PFSK-1 (cell line): Measurements from ENCODE around the gene CYP27A1.
A peak's percentile ranks its signal among the peaks of the same experiment; 100 is the strongest.

ENCODE experiments used
- FOXP2 ChIP-seq: optimal IDR thresholded peaks from 2 replicates; pipeline ENCODE3; 2011; ENCODE audit warnings: borderline replicate concordance, control low read depth, inconsistent platforms; ENCODE audit not compliant: insufficient read depth; ENCODE audit errors: extremely low read length, extremely low read depth
- POLR2AphosphoS5 ChIP-seq: IDR thresholded peaks from 2 replicates; pipeline ENCODE4 v1.6.1; 2012; ENCODE audit warnings: low read depth, mild to moderate bottlenecking, control low read depth, low read length, moderate library complexity
- REST ChIP-seq, 2 experiments: IDR thresholded peaks; 2 replicates each; pipeline versions ENCODE4 v1.6.1 to v1.8.0; 2011 to 2012; ENCODE audit warnings: low read depth in 2 of 2, low read length in 2 of 2, control low read depth in 1 of 2, inconsistent platforms in 1 of 2, mild to moderate bottlenecking in 1 of 2, moderate library complexity in 1 of 2; ENCODE audit not compliant: insufficient read depth in 1 of 2
- SIN3A ChIP-seq: IDR thresholded peaks from 2 replicates; pipeline ENCODE4 v1.6.1; 2012; ENCODE audit warnings: mild to moderate bottlenecking, low read length, moderate library complexity, borderline replicate concordance; ENCODE audit not compliant: insufficient read depth
- TAF1 ChIP-seq: IDR thresholded peaks from 2 replicates; pipeline ENCODE4 v1.6.1; 2012; ENCODE audit warnings: low read length, control low read depth, borderline replicate concordance; ENCODE audit not compliant: insufficient read depth

The CYP27A1 gene

GRCh38 chr2:218804817-218805216 lies 22.9 kb downstream of the CYP27A1 start:
- TF ChIP-seq SIN3A (no peak), FOXP2 (no peak), REST (IDR thresholded peaks at IDR 0.05; ENCODE audit: insufficient read depth in 1 of 2, low read depth in 2 of 2, low read length in 2 of 2) (no peak), POLR2AphosphoS5 (no peak)

GRCh38 chr2:218805627-218806026 lies 23.7 kb downstream of the CYP27A1 start:
- TF ChIP-seq POLR2AphosphoS5 (no peak), SIN3A (no peak), TAF1 (peak; percentile 48; the same call in 1 of the 2 replicates), FOXP2 (no peak)

- no peak for TF ChIP-seq TAF1
- peak; percentile 53; the same call in 1 of the 2 replicates for TF ChIP-seq SIN3A
Observed at GRCh38 chr2:218806346-218806978, 24.5 kb downstream of the CYP27A1 start.

GRCh38 chr2:218807626-218808025 lies 25.7 kb downstream of the CYP27A1 start:
- no peak for TF ChIP-seq REST (IDR thresholded peaks at IDR 0.05; ENCODE audit: insufficient read depth in 1 of 2, low read depth in 2 of 2, low read length in 2 of 2)
- TF ChIP-seq TAF1, result no peak
- no peak for TF ChIP-seq SIN3A
- no peak for TF ChIP-seq FOXP2
- no peak for TF ChIP-seq POLR2AphosphoS5

GRCh38 chr2:218809515-218809914 lies 27.6 kb downstream of the CYP27A1 start:
- no peak for TF ChIP-seq FOXP2

- no peak for TF ChIP-seq TAF1
- TF ChIP-seq POLR2AphosphoS5, result no peak
- TF ChIP-seq SIN3A, result no peak
- TF ChIP-seq FOXP2, result no peak
- TF ChIP-seq REST (IDR thresholded peaks at IDR 0.05; ENCODE audit: insufficient read depth in 1 of 2, low read depth in 2 of 2, low read length in 2 of 2), result no peak
Observed at GRCh38 chr2:218810256-218810655, 28.3 kb downstream of the CYP27A1 start.

GRCh38 chr2:218811382-218811781 lies 29.4 kb downstream of the CYP27A1 start:
- TF ChIP-seq FOXP2, result no peak
- TF ChIP-seq SIN3A, result no peak
- TF ChIP-seq TAF1, result no peak
- no peak for TF ChIP-seq POLR2AphosphoS5
- no peak for TF ChIP-seq REST (IDR thresholded peaks at IDR 0.05; ENCODE audit: insufficient read depth in 1 of 2, low read depth in 2 of 2, low read length in 2 of 2)
